RWPE2 (cell line): Measurements from ENCODE around the gene TMEM63C.
A peak's percentile ranks its signal among the peaks of the same experiment; 100 is the strongest.

Experiments used
- ATAC-seq: fragments of 200-7000 bp; cut with Tn5 transposase; 3 replicates; pipeline ENCODE4 v1.9.1; 2021; ENCODE audit warnings: low read depth
- DNase-seq: peaks from one replicate; pipeline ENCODE4 v3.0.0-alpha.2; 2020; ENCODE audit warnings: low spot score
- H3K27ac ChIP-seq: fragments of 450-650 bp; 2 replicates; pipeline ENCODE4 v1.5.1; 2017; ENCODE audit warnings: mild to moderate bottlenecking; ENCODE audit not compliant: poor library complexity, severe bottlenecking
- H3K27me3 ChIP-seq: fragments of 250-450 bp; sonication (Bioruptor Pico); 2 replicates; pipeline ENCODE4 v1.5.1; 2021; ENCODE audit warnings: mild to moderate bottlenecking, moderate library complexity; ENCODE audit not compliant: insufficient read depth, poor library complexity, severe bottlenecking
- H3K36me3 ChIP-seq: fragments of 250-450 bp; sonication (Bioruptor Pico); 2 replicates; pipeline ENCODE4 v1.5.1; 2020; ENCODE audit warnings: low read depth, mild to moderate bottlenecking, moderate library complexity
- H3K4me1 ChIP-seq: fragments of 250-450 bp; sonication (Bioruptor Pico); 2 replicates; pipeline ENCODE4 v1.5.1; 2021; ENCODE audit warnings: mild to moderate bottlenecking, moderate library complexity; ENCODE audit not compliant: insufficient read depth, poor library complexity, severe bottlenecking
- H3K4me3 ChIP-seq: fragments of 250-450 bp; sonication (Bioruptor Pico); 2 replicates; pipeline ENCODE4 v1.5.1; 2021; ENCODE audit warnings: mild to moderate bottlenecking, moderate library complexity; ENCODE audit not compliant: severe bottlenecking
- H3K9me3 ChIP-seq: fragments of 250-450 bp; sonication (Bioruptor Pico); 2 replicates; pipeline ENCODE4 v1.5.1; 2021; ENCODE audit warnings: mild to moderate bottlenecking, moderate library complexity; ENCODE audit not compliant: severe bottlenecking
- CTCF ChIP-seq: fragments of 450-650 bp; IDR thresholded peaks from one replicate; pipeline ENCODE4 v1.5.1; 2017; ENCODE audit warnings: mild to moderate bottlenecking, moderate library complexity; ENCODE audit not compliant: poor library complexity, severe bottlenecking

Gene TMEM63C

GRCh38 chr14:77219591-77219990 lies 38.0 kb downstream of the TMEM63C start:
- Histone ChIP-seq H3K4me1 (no peaks in the 10 kb centered on the region), H3K27ac (no peak overlapping the region)
- no peak for DNase-seq

DNA sequence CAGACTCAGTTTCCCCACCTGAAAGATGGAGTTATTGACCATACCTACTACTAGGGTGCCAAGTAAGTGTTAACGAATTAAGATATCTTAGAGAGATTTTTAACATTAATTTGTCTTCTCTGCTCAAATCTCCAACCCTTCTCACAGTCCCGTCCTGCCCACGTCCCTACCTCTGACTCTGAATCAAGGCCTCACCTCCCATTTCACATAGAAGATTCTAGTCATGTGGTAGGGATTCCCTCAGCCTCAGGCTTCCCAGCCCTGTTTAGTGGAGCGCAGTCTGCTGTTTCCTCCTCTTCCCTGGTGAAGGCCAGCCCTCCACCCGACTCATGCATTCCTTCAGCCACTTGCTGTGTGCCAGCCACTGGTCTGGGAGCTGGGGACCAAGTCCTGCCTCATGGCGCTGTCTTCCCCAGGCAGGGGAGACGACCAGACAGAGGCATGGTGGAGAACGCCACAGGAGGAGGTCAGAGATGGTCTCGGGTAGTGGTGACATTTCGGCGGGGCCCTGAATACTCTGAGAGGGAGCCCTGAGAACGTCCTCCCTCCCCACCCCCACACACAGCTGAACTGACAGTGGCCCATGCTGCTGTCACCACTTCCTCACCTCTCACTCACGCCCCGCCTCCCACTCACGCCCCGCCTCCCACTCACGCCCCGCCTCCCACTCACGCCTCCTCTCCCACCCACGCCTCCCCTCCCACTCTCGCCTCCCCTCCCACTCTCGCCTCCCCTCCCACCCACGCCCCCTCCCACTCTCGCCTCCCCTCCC lies 38.8 kb downstream of the TMEM63C start:
- Histone ChIP-seq H3K4me1 (no peaks in the 10 kb centered on the region), H3K27me3 (peaks cover 8% of the 10 kb centered on the region), H3K27ac (no peak overlapping the region), H3K36me3 (no peaks in the 10 kb centered on the region), H3K9me3 (no peaks in the 10 kb centered on the region), H3K4me3 (no peak overlapping the region)
- no peak for DNase-seq
- peak; percentile 18; the same call in 1 of the 3 replicates for ATAC-seq
- TF ChIP-seq CTCF: no peak

More at GRCh38 chr14:77219591-77219990, 38.0 kb downstream of the TMEM63C start:
- H3K36me3 ChIP-seq: no peaks in the 10 kb centered on the region
- H3K9me3 ChIP-seq: no peaks in the 10 kb centered on the region
- H3K4me3 ChIP-seq: no peak overlapping the region
- TF ChIP-seq CTCF: no peak
- peaks cover 8% of the 10 kb centered on the region for H3K27me3 ChIP-seq
- ATAC-seq: no peak

GRCh38 chr14:77221241-77221871 lies 39.8 kb downstream of the TMEM63C start:
- ATAC-seq (no peak), DNase-seq (no peak)
- no peaks in the 10 kb centered on the region for H3K9me3 ChIP-seq
- H3K36me3 ChIP-seq: no peaks in the 10 kb centered on the region
- H3K4me1 ChIP-seq: no peaks in the 10 kb centered on the region
- no peak for TF ChIP-seq CTCF
- H3K27ac ChIP-seq: no peak overlapping the region
- H3K4me3 ChIP-seq: no peak overlapping the region
- H3K27me3 ChIP-seq: peaks cover under 1% of the 10 kb centered on the region

DNA sequence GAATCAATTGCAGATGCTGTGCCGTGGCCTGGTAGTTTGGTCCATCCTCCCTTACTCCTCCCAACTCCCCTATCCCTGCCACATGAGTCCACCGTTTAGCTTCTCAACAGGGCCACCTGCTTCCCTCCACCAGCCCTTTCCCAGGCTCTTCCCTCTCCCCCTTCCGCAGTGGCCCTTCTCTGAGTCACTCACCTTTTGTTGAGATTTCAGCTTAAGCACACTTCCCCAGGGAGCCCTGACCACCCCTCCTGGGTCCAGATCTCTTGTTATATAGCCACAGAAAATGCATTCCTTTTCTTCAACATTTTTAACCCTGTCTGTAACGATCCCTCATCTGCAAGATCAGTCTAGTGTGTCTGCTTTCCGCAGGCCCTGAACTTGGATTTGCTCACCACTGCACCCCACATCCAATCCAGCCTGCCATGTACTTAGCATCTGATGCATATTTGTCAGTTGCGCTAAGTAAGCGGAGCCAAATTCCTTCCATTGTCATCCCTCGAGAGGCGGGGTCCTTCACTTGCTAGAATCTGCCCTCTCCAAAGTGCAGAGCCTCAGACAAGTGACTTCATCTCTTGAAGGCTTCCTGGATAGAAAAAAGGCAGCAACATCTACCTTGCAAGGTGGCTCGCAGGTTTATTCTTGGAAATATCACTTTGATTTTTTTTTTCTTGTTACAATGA lies 41.1 kb downstream of the TMEM63C start:
- Histone ChIP-seq H3K4me3 (no peak overlapping the region), H3K4me1 (no peaks in the 10 kb centered on the region), H3K9me3 (no peaks in the 10 kb centered on the region), H3K27me3 (no peaks in the 10 kb centered on the region), H3K36me3 (no peaks in the 10 kb centered on the region), H3K27ac (no peak overlapping the region)
- ATAC-seq: no peak
- TF ChIP-seq CTCF: no peak
- no peak for DNase-seq
